ENCODE results near the gene STAG3. TPM values are rescaled to one million over a fixed set of nuclear protein-coding genes. Genes with fewer than 3 reads are reported as not detected.

STAG3 gene
- total and polyA plus RNA-seq, 9 of the 15 experiments (the other 6 are each of a cell fraction or from before 2014, with no cell fraction given) = 0.54 to 2.5 (median 1.7) TPM

DNA sequence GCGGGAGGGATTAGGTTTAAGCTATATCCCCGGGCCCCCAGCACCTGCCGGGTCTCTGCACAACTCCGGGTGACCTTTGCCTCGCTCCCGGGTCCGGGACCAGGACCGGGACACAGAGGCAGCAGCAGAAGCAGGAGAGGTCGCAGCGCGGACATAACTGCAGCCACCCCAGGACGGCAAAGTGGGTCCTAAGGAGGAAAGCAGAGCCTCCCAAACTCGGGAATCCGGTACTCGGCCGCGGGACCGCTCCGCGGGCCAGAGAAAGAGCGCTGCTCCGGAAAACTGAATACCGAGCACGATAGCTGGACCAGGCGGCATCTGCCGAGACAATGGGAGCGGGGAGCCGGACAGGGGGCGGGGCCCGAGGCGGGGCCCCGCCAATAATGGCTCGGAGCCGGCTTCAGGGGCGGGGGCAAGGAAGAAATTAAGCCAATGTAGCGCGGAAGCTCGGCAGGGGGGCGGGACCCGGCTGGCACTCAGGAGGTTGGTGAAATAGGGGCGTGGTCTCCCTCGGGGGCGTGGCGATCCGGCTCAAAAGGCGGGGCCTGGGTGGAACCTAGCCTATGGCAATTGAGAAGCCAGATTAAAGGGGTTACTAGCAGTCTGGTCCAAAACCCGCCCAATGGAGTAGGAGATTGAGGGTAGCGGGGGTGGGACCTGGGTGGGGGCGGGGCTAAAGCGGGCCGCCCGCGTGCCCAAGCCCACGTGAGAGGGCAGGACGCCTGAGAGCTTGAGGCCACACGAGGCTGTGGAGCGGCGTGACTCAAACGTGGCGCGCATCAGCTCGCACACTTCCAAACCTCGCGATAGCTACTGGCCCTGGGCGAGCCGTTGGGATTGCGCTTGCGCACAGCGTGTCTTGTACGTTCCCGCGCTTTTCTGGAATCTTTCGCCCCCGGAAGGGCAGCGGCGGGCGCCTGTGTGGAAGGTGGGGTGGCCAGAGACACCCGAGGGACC lies at the start of gene STAG3, which contains the start of gene GPC2 (continued):
- TF ChIP-seq ZNF324 (CRISPR knock-in tag; IDR thresholded peaks at IDR 0.05) = no peak
- TF ChIP-seq, protein P1, sequence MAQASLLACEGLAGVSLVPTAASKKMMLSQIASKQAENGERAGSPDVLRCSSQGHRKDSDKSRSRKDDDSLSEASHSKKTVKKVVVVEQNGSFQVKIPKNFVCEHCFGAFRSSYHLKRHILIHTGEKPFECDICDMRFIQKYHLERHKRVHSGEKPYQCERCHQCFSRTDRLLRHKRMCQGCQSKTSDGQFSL (CRISPR knock-in tag; IDR thresholded peaks at IDR 0.05) = no peak
- TF ChIP-seq, protein P1 (tag; IDR thresholded peaks at IDR 0.05) = no peak
- TF ChIP-seq, protein P2, sequence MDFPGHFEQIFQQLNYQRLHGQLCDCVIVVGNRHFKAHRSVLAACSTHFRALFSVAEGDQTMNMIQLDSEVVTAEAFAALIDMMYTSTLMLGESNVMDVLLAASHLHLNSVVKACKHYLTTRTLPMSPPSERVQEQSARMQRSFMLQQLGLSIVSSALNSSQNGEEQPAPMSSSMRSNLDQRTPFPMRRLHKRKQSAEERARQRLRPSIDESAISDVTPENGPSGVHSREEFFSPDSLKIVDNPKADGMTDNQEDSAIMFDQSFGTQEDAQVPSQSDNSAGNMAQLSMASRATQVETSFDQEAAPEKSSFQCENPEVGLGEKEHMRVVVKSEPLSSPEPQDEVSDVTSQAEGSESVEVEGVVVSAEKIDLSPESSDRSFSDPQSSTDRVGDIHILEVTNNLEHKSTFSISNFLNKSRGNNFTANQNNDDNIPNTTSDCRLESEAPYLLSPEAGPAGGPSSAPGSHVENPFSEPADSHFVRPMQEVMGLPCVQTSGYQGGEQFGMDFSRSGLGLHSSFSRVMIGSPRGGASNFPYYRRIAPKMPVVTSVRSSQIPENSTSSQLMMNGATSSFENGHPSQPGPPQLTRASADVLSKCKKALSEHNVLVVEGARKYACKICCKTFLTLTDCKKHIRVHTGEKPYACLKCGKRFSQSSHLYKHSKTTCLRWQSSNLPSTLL (IDR thresholded peaks at IDR 0.05) = no peak
- TF ChIP-seq TCF7 (IDR thresholded peaks at IDR 0.05; ENCODE audit: borderline replicate concordance) = no peak
- peak; percentile 86; the same call in 1 of the 2 replicates for TF ChIP-seq LCOR (CRISPR knock-in tag; IDR thresholded peaks at IDR 0.05)
- TF ChIP-seq RNF2 (IDR thresholded peaks at IDR 0.05) = peak; percentile 55; the same call in 1 of the 2 replicates
- no peak for TF ChIP-seq HOXB6 (CRISPR knock-in tag; IDR thresholded peaks at IDR 0.05; ENCODE audit: borderline replicate concordance)
- TF ChIP-seq, protein P3, sequence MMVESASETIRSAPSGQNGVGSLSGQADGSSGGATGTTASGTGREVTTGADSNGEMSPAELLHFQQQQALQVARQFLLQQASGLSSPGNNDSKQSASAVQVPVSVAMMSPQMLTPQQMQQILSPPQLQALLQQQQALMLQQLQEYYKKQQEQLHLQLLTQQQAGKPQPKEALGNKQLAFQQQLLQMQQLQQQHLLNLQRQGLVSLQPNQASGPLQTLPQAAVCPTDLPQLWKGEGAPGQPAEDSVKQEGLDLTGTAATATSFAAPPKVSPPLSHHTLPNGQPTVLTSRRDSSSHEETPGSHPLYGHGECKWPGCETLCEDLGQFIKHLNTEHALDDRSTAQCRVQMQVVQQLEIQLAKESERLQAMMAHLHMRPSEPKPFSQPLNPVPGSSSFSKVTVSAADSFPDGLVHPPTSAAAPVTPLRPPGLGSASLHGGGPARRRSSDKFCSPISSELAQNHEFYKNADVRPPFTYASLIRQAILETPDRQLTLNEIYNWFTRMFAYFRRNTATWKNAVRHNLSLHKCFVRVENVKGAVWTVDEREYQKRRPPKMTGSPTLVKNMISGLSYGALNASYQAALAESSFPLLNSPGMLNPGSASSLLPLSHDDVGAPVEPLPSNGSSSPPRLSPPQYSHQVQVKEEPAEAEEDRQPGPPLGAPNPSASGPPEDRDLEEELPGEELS (CRISPR knock-in tag; IDR thresholded peaks at IDR 0.05; ENCODE audit: borderline replicate concordance) = peak; percentile 76; the same call in 1 of the 2 replicates
- TF ChIP-seq MTF1 (CRISPR knock-in tag; IDR thresholded peaks at IDR 0.05; ENCODE audit: borderline replicate concordance) = no peak
- TF ChIP-seq NR2C1 (IDR thresholded peaks at IDR 0.05) = no peak
- TF ChIP-seq NR2C1 (tag; IDR thresholded peaks at IDR 0.05) = no peak
- peak; percentile 57 for TF ChIP-seq RBM25 (IDR thresholded peaks at IDR 0.05; ENCODE audit: low read depth, low read length, severe bottlenecking)
- peak; percentile 58 for TF ChIP-seq EGR1 (conservative IDR thresholded peaks at IDR 0.05)

All from K562 (cell line).